HepG2 (cell line): Measurements from ENCODE around the gene STAMBPL1. TPM values are rescaled to one million over a fixed set of nuclear protein-coding genes. Genes with fewer than 3 reads are reported as not detected.

ENCODE experiments used
- ATAC-seq: fragments of 200-7000 bp; cut with Tn5 transposase; 3 replicates; pipeline ENCODE4 v1.9.1; 2020; ENCODE audit warnings: mild to moderate bottlenecking, moderate library complexity
- BruUV-seq: library from RNA; stranded (reverse); fragments of 400-500 nt; replicated peaks from 2 replicates; lab custom pipeline; 2021; lab: Mats Ljungman, UMichigan
- CTCF ChIA-PET: fragments of 300-600 bp; formaldehyde crosslinking; extraction: SDS; loops from one replicate; lab custom pipeline; 2021; ENCODE audit warnings: low total read pairs, inconsistent platforms, low intra/inter-chr PET ratio; lab: Yijun Ruan, JAX
- POLR2A ChIA-PET: fragments of 350-600 bp; sonication (Branson Sonifier 250); formaldehyde crosslinking; loops from one replicate; lab custom pipeline; 2020; ENCODE audit warnings: antibody characterized with exemption, inconsistent platforms; lab: Yijun Ruan, JAX
- DNase-seq: peaks from one replicate; pipeline ENCODE4 v3.0.0-alpha.2; 2015; ENCODE audit warnings: low spot score
- FAIRE-seq: peaks from 3 replicates; lab custom pipeline; 2011; peaks lifted over from hg19 to GRCh38; lab: Jason Lieb, UNC
- H2AFZ ChIP-seq: one replicate; pipeline ENCODE4 v1.6.1; 2011; ENCODE audit warnings: low read length, inconsistent platforms
- H3K27ac ChIP-seq: fragments of 300-600 bp; 3 replicates; pipeline ENCODE4 v1.8.0; 2011; ENCODE audit warnings: mixed run types, mild to moderate bottlenecking, mixed read lengths, low read length, inconsistent platforms; ENCODE audit not compliant: insufficient read depth; ENCODE audit errors: extremely low read length
- H3K27me3 ChIP-seq, 2 experiments: fragments of 200-600 bp in 1 of 2; 2 replicates in 1 of 2; 3 replicates in 1 of 2; pipeline versions ENCODE4 v1.6.0 to v1.8.0; 2011; ENCODE audit warnings: low read length in 2 of 2, mild to moderate bottlenecking in 2 of 2, moderate library complexity in 2 of 2, inconsistent platforms in 1 of 2; ENCODE audit not compliant: insufficient read depth in 2 of 2, control insufficient read depth in 1 of 2
- H3K36me3 ChIP-seq, 2 experiments: fragments of 200-600 bp in 1 of 2; replicated peaks in 1 of 2; 2 replicates in 1 of 2; 3 replicates in 1 of 2; pipeline versions ENCODE4 v1.5.1 to v1.8.0; 2011; ENCODE audit warnings: low read length in 2 of 2, inconsistent platforms in 1 of 2; ENCODE audit not compliant: insufficient read depth in 2 of 2, control insufficient read depth in 1 of 2
- H3K4me1 ChIP-seq: 2 replicates; pipeline ENCODE4 v1.5.1; 2012; ENCODE audit warnings: low read length, inconsistent platforms; ENCODE audit not compliant: insufficient read depth
- H3K4me2 ChIP-seq: 2 replicates; pipeline ENCODE4 v1.6.0; 2011; ENCODE audit warnings: low read depth, low read length, inconsistent platforms
- H3K4me3 ChIP-seq, 3 experiments: fragments of 200-600 bp in 1 of 3; sonication (generic), shearing (Covaris generic) in 1 of 3; replicated peaks in 1 of 3; 2 replicates each; pipeline ENCODE4 v1.5.1; 2011 to 2016; ENCODE audit warnings: low read length in 3 of 3, inconsistent platforms in 2 of 3, low read depth in 2 of 3, mild to moderate bottlenecking in 2 of 3, control low read depth in 1 of 3, mixed read lengths in 1 of 3; ENCODE audit not compliant: insufficient read depth in 1 of 3
- H3K79me2 ChIP-seq: one replicate; pipeline ENCODE4 v1.6.1; 2011; ENCODE audit warnings: low read length, inconsistent platforms; ENCODE audit not compliant: insufficient read depth
- H3K9ac ChIP-seq: 2 replicates; pipeline ENCODE4 v1.6.0; 2011; ENCODE audit warnings: mild to moderate bottlenecking, low read depth, low read length, inconsistent platforms; ENCODE audit not compliant: insufficient read depth
- H3K9me3 ChIP-seq: 2 replicates; pipeline ENCODE4 v1.5.1; 2012; ENCODE audit warnings: mild to moderate bottlenecking, low read length
- H4K20me1 ChIP-seq: 2 replicates; pipeline ENCODE4 v1.6.0; 2011; ENCODE audit warnings: inconsistent platforms, mild to moderate bottlenecking, low read length, moderate library complexity; ENCODE audit not compliant: insufficient read depth
- E2F2 ChIP-seq: sonication (generic); formaldehyde crosslinking; IDR thresholded peaks from 2 replicates; pipeline ENCODE4 v1.4.0; 2020; ENCODE audit warnings: missing genetic modification reagents, borderline replicate concordance
- ETV5 ChIP-seq: IDR thresholded peaks from 2 replicates; pipeline ENCODE4 v1.6.1; 2018; ENCODE audit warnings: missing biosample characterization, missing genetic modification reagents, inconsistent platforms, borderline replicate concordance
- EZH2 ChIP-seq: conservative IDR thresholded peaks from 2 replicates; pipeline ENCODE4 v1.6.1; 2012; ENCODE audit warnings: mild to moderate bottlenecking, low read depth, low read length, moderate library complexity
- JUN ChIP-seq: sonication (generic); formaldehyde crosslinking; IDR thresholded peaks from 2 replicates; pipeline ENCODE4 v1.4.0; 2020; ENCODE audit warnings: mild to moderate bottlenecking, missing genetic modification reagents
- LBX2 ChIP-seq: sonication (generic); formaldehyde crosslinking; IDR thresholded peaks from 2 replicates; pipeline ENCODE4 v1.5.0; 2020; ENCODE audit warnings: missing genetic modification reagents, mild to moderate bottlenecking, borderline replicate concordance
- NFIC ChIP-seq: IDR thresholded peaks from 2 replicates; pipeline ENCODE4 v1.6.1; 2012; ENCODE audit warnings: mild to moderate bottlenecking, low read length, inconsistent platforms
- NFYC ChIP-seq: IDR thresholded peaks from 2 replicates; pipeline ENCODE4 v1.6.1; 2016; ENCODE audit warnings: missing genetic modification reagents, missing compliant biosample characterization
- ZFP37 ChIP-seq: sonication (generic); formaldehyde crosslinking; IDR thresholded peaks from 2 replicates; pipeline ENCODE4 v1.4.0; 2020; ENCODE audit warnings: missing genetic modification reagents, borderline replicate concordance
- ZNF841 ChIP-seq: sonication (generic); formaldehyde crosslinking; IDR thresholded peaks from 2 replicates; pipeline ENCODE4 v1.8.1; 2023; ENCODE audit warnings: missing genetic modification reagents, borderline replicate concordance
- WGBS: methylation state at CpG from one replicate; pipeline ENCODE4 v1.1.6; 2017; ENCODE audit warnings: low lambda C conversion rate; 5-methylcytosine and 5-hydroxymethylcytosine counted together
- in situ Hi-C: cut with HindIII; loops from 2 replicates; pipeline ENCODE4 v1.10.0; 2017; ENCODE audit warnings: low pct_unique_long_range_greater_than_20kb; ENCODE audit not compliant: extremely low pct_ligation_motif_present
- intact Hi-C: fragments of 100-400 bp; cut with micrococcal nuclease; formaldehyde crosslinking; loops from one replicate; pipeline ENCODE4 v1.10.0; 2022; ENCODE audit not compliant: unreplicated experiment
- polyA plus RNA-seq, 8 experiments: library from polyadenylated mRNA; depleted of rRNA in 3 of 8; stranded (reverse) in 7 of 8; unstranded in 1 of 8; fragments of >200 nt; fragmentation: Illumina TruSeq in 4 of 8; extraction: Trizol in 4 of 8; gene quantifications; 2 replicates each; pipeline versions ENCODE4 v1.2.1 to v1.2.3, GENCODE V29; 2011 to 2016; ENCODE audit warnings: low read depth in 4 of 8, missing spikeins in 1 of 8, mixed read lengths in 1 of 8; ENCODE audit not compliant: insufficient read depth in 1 of 8
- total RNA-seq, 5 experiments: library from RNA; depleted of rRNA; stranded (reverse); fragments of >200 nt; fragmentation: Illumina TruSeq; extraction: Trizol; gene quantifications; 2 replicates each; pipeline ENCODE4 v1.2.3, GENCODE V29; 2016; ENCODE audit warnings: low read depth in 1 of 5

The STAMBPL1 gene
- total and polyA plus RNA-seq, 2 of the 13 experiments (the other 11 are each of a cell fraction or from before 2014, with no cell fraction given): 1.4 to 1.5 TPM

GRCh38 chr10:88832376-88832775 is 47.7 kb upstream of the STAMBPL1 start:
- POLR2A ChIA-PET: no interaction called here
- intact Hi-C loops (no loop called here), in situ Hi-C loops (loop anchor here (25.0 kb wide), 1 partner anchor 380 kb away; the partner anchor contains the start of gene CH25H)
- no peak for TF ChIP-seq ETV5 (CRISPR knock-in tag)
- no peak for TF ChIP-seq ZNF841
- TF ChIP-seq LBX2: no peak
- TF ChIP-seq JUN: no peak
- H3K36me3 ChIP-seq: no peaks in the 10 kb centered on the region
- H3K4me3 ChIP-seq: no peak overlapping the region
- BruUV-seq: no TSS peak
- no peak overlapping the region for H3K9ac ChIP-seq
- H4K20me1 ChIP-seq: no peaks in the 10 kb centered on the region
- CTCF ChIA-PET: no interaction called here
- FAIRE-seq (no peak), DNase-seq (no peak), ATAC-seq (no peak)
- H3K4me1 ChIP-seq: no peaks in the 10 kb centered on the region
- H3K79me2 ChIP-seq: no peaks in the 10 kb centered on the region
- no peaks in the 10 kb centered on the region for H3K9me3 ChIP-seq
- H2AFZ ChIP-seq: no peak overlapping the region
- H3K27ac ChIP-seq: no peak overlapping the region
- H3K4me2 ChIP-seq: no peak overlapping the region
- no peaks in the 10 kb centered on the region for H3K27me3 ChIP-seq

- CTCF ChIA-PET: no interaction called here
Observed at GRCh38 chr10:88833156-88833555, 46.9 kb upstream of the STAMBPL1 start.

More at GRCh38 chr10:88833156-88833555, 46.9 kb upstream of the STAMBPL1 start:
- ATAC-seq: no peak
- no peak overlapping the region for H2AFZ ChIP-seq
- intact Hi-C loops (no loop called here), in situ Hi-C loops (loop anchor here (25.0 kb wide), 1 partner anchor 379 kb away; the partner anchor contains the start of gene CH25H)
- H3K4me1 ChIP-seq: no peaks in the 10 kb centered on the region
- POLR2A ChIA-PET: no interaction called here
- no peak overlapping the region for H3K4me2 ChIP-seq
- H4K20me1 ChIP-seq: no peaks in the 10 kb centered on the region
- H3K27me3 ChIP-seq: no peaks in the 10 kb centered on the region
- no TSS peak for BruUV-seq
- TF ChIP-seq E2F2 (CRISPR knock-in tag): no peak
- TF ChIP-seq NFYC (CRISPR knock-in tag): no peak
- TF ChIP-seq ZFP37 (CRISPR knock-in tag): no peak
- TF ChIP-seq NFIC: no peak
- TF ChIP-seq EZH2: no peak
- H3K79me2 ChIP-seq: no peaks in the 10 kb centered on the region
- no peak overlapping the region for H3K9ac ChIP-seq
- 18% methylated on average over 2 of the region's 2 CpGs for WGBS
- no peaks in the 10 kb centered on the region for H3K36me3 ChIP-seq
- no peak overlapping the region for H3K4me3 ChIP-seq
- H3K9me3 ChIP-seq: no peaks in the 10 kb centered on the region
- no peak overlapping the region for H3K27ac ChIP-seq
- no peak for FAIRE-seq
- DNase-seq: no peak
